Stomach (tissue), 4 donors: ENCODE measurements around the gene TSPAN11.

ENCODE experiments used
- CTCF ChIP-seq, 7 experiments: fragments of 450-650 bp in 4 of 7; fragments of 200-600 bp in 3 of 7; sonication (generic) in 3 of 7; IDR thresholded peaks; one replicate each; pipeline ENCODE4 v1.5.1; 2016 to 2019; ENCODE audit warnings: antibody characterized with exemption in 7 of 7, control low read depth in 2 of 7, mild to moderate bottlenecking in 1 of 7
- EP300 ChIP-seq: sonication (generic); formaldehyde crosslinking; IDR thresholded peaks from one replicate; pipeline ENCODE4 v1.6.1; 2017; ENCODE audit warnings: antibody characterized with exemption
- POLR2A ChIP-seq, 4 donors: fragments of 450-650 bp; IDR thresholded peaks; one replicate each; pipeline ENCODE4 v1.6.1; 2016; ENCODE audit warnings: antibody characterized with exemption in 4 of 4, control low read depth in 2 of 4, mild to moderate bottlenecking in 1 of 4, moderate library complexity in 1 of 4
- POLR2AphosphoS5 ChIP-seq, 3 donors: sonication (generic); formaldehyde crosslinking; IDR thresholded peaks; one replicate each; pipeline ENCODE4 v1.6.1; 2016; ENCODE audit warnings: antibody characterized with exemption in 3 of 3

- TF ChIP-seq POLR2A (IDR thresholded peaks at IDR 0.05) (no peak), POLR2AphosphoS5 (IDR thresholded peaks at IDR 0.05) (no peak), CTCF (IDR thresholded peaks at IDR 0.05) (no peak), EP300 (no peak)
Measured at GRCh38 chr12:30936036-30936435, 9.5 kb downstream of the TSPAN11 start.
